Esophagus squamous epithelium (tissue), 5 donors: ENCODE results near the gene ARHGAP45. TPM values are rescaled to one million over a fixed set of nuclear protein-coding genes. Genes with fewer than 3 reads are reported as not detected.

Source experiments
- DNase-seq: peaks from one replicate; lab custom pipeline; 2025; lab: John Stamatoyannopoulos, UW
- H3K27ac ChIP-seq, 4 donors: fragments of 200-600 bp; sonication (generic); one replicate each; pipeline ENCODE4 v1.5.1; 2016 to 2019; ENCODE audit warnings: mild to moderate bottlenecking in 1 of 4
- H3K27me3 ChIP-seq, 4 donors: fragments of 200-600 bp; sonication (generic); 1 replicate in 3 of 4; 2 replicates in 1 of 4; pipeline versions ENCODE4 v1.5.1 to v1.6.0; 2017 to 2021; ENCODE audit warnings: antibody characterized with exemption in 1 of 4
- H3K36me3 ChIP-seq, 3 donors: fragments of 200-600 bp; sonication (generic); one replicate each; pipeline ENCODE4 v1.5.1; 2016 to 2019
- H3K4me1 ChIP-seq, 3 donors: fragments of 200-600 bp; sonication (generic); one replicate each; pipeline ENCODE4 v1.5.1; 2017 to 2019
- H3K4me3 ChIP-seq, 4 donors: fragments of 200-600 bp; sonication (generic); 1 replicate in 3 of 4; 2 replicates in 1 of 4; pipeline ENCODE4 v1.5.1; 2016 to 2019; ENCODE audit warnings: mild to moderate bottlenecking in 2 of 4, moderate library complexity in 1 of 4
- H3K9me3 ChIP-seq, 3 donors: fragments of 200-600 bp; sonication (generic); one replicate each; pipeline ENCODE4 v1.5.1; 2016 to 2019
- CTCF ChIP-seq, 6 experiments: fragments of 450-650 bp in 4 of 6; fragments of 200-600 bp in 2 of 6; sonication (generic) in 2 of 6; IDR thresholded peaks; one replicate each; pipeline ENCODE4 v1.5.1; 2016 to 2019; ENCODE audit warnings: antibody characterized with exemption in 6 of 6, mild to moderate bottlenecking in 4 of 6, moderate library complexity in 4 of 6
- POLR2A ChIP-seq, 4 donors: fragments of 450-650 bp; IDR thresholded peaks; one replicate each; pipeline ENCODE4 v1.6.1; 2017; ENCODE audit warnings: antibody characterized with exemption in 4 of 4, mild to moderate bottlenecking in 4 of 4, moderate library complexity in 3 of 4
- WGBS, 2 donors: methylation state at CpG; one replicate each; pipeline ENCODE4 v1.1.5; 2018; 5-methylcytosine and 5-hydroxymethylcytosine counted together
- intact Hi-C: fragments of 100-400 bp; cut with DNase I; formaldehyde crosslinking; loops from one replicate; pipeline ENCODE4 v1.15.0; 2022
- total RNA-seq, 4 donors: library from RNA; depleted of rRNA; stranded (reverse); fragments of >200 nt; gene quantifications; one replicate each; pipeline ENCODE4 v1.1.0, GENCODE V29; 2016
- donor health status: DM: yes; HTN: yes; CAD: no.

The ARHGAP45 gene
- total RNA-seq, 4 donors from 2014 or later, result 8.2 to 39.3 (median 12.5) TPM

- intact Hi-C loops, result no loop called here
- DNase-seq, result peak; percentile 51
- TF ChIP-seq CTCF (IDR thresholded peaks at IDR 0.05), result no peak
- 8 to 44% methylated on average over 11 to 16 of the region's 16 CpGs for WGBS, 2 donors
- Histone ChIP-seq H3K4me1 (peaks cover 10 to 66% (median 19%) of the 10 kb centered on the region in 3 donors), H3K27ac (peak overlapping the region in 3 of 4 donors; percentile 23 to 44 (median 36)), H3K9me3 (no peaks in the 10 kb centered on the region), H3K27me3 (peaks cover 0 to 10% (median 0%) of the 10 kb centered on the region in 4 donors), H3K36me3 (peaks cover 0 to 11% (median 0%) of the 10 kb centered on the region in 3 donors), H3K4me3 (peak overlapping the region; percentile 11 to 51 (median 33))
These were observed 10.0 kb downstream of the ARHGAP45 start for GRCh38 chr19:1076951-1077350.

- 92% methylated on average over 18 to 28 of the region's 45 CpGs for WGBS, 2 donors
- peaks cover 8 to 80% (median 25%) of the 10 kb centered on the region in 3 donors for H3K4me1 ChIP-seq
- intact Hi-C loops, result no loop called here
- no peaks in the 10 kb centered on the region for H3K9me3 ChIP-seq
- peaks cover 0 to 11% (median 0%) of the 10 kb centered on the region in 3 donors for H3K36me3 ChIP-seq
- H3K27ac ChIP-seq, result no peak overlapping the region
- H3K4me3 ChIP-seq, result no peak overlapping the region
- peaks cover 0 to 4% (median 0%) of the 10 kb centered on the region in 4 donors for H3K27me3 ChIP-seq
- DNase-seq, result no peak
- TF ChIP-seq CTCF (IDR thresholded peaks at IDR 0.05) (no peak), POLR2A (IDR thresholded peaks at IDR 0.05) (no peak)
These were observed 12.7 kb downstream of the ARHGAP45 start for GRCh38 chr19:1079566-1080111.

- H3K36me3 ChIP-seq, result peaks cover 0 to 12% (median 0%) of the 10 kb centered on the region in 3 donors
- no peak overlapping the region for H3K27ac ChIP-seq
- intact Hi-C loops, result no loop called here
- no peaks in the 10 kb centered on the region for H3K9me3 ChIP-seq
- H3K4me3 ChIP-seq, result no peak overlapping the region
- WGBS, 2 donors, result 90% methylated on average over 8 of the region's 50 CpGs; no CpG with 5 or more reads in 1 of the 2 donors
- no peak for DNase-seq
- peaks cover 0 to 4% (median 0%) of the 10 kb centered on the region in 4 donors for H3K27me3 ChIP-seq
- peaks cover 4 to 81% (median 25%) of the 10 kb centered on the region in 3 donors for H3K4me1 ChIP-seq
- TF ChIP-seq CTCF (IDR thresholded peaks at IDR 0.05) (no peak), POLR2A (IDR thresholded peaks at IDR 0.05) (no peak)
These were observed 13.6 kb downstream of the ARHGAP45 start for GRCh38 chr19:1080360-1081161.

- H3K4me1 ChIP-seq, result peaks cover 4 to 82% (median 25%) of the 10 kb centered on the region in 3 donors
- no peaks in the 10 kb centered on the region for H3K9me3 ChIP-seq
- no peak for TF ChIP-seq CTCF (IDR thresholded peaks at IDR 0.05)
- no peak for TF ChIP-seq POLR2A (IDR thresholded peaks at IDR 0.05)
- peaks cover 0 to 22% (median 0%) of the 10 kb centered on the region in 3 donors for H3K36me3 ChIP-seq
- 92% methylated on average over 2 of the region's 58 CpGs; no CpG with 5 or more reads in 1 of the 2 donors for WGBS, 2 donors
- H3K27ac ChIP-seq, result peak overlapping the region; percentile 12 to 86 (median 70)
- intact Hi-C loops, result no loop called here
- H3K27me3 ChIP-seq, result peaks cover 0 to 4% (median 0%) of the 10 kb centered on the region in 4 donors
- peak overlapping the region in 3 of 4 donors; percentile 25 to 57 (median 45) for H3K4me3 ChIP-seq
- no peak for DNase-seq
These were observed 14.6 kb downstream of the ARHGAP45 start for GRCh38 chr19:1081301-1082164.
